Esophagus muscularis mucosa (tissue), 4 donors: ENCODE data around the gene DENND2A. TPM values are rescaled to one million over a fixed set of nuclear protein-coding genes. Genes with fewer than 3 reads are reported as not detected.

Source experiments
- DNase-seq: peaks from one replicate; pipeline ENCODE4 v3.0.0-alpha.2; 2017; ENCODE audit errors: extremely low spot score
- H3K27ac ChIP-seq, 4 donors: fragments of 200-600 bp; sonication (generic); replicated peaks in 1 of 4; 1 replicate in 3 of 4; 2 replicates in 1 of 4; pipeline ENCODE4 v1.5.1; 2016 to 2019; ENCODE audit warnings: mild to moderate bottlenecking in 1 of 4
- H3K27me3 ChIP-seq, 4 donors: fragments of 200-600 bp; sonication (generic); one replicate each; pipeline versions ENCODE4 v1.5.1 to v1.6.0; 2016 to 2019
- H3K36me3 ChIP-seq, 4 donors: fragments of 200-600 bp; sonication (generic); one replicate each; pipeline ENCODE4 v1.5.1; 2016 to 2019
- H3K4me1 ChIP-seq, 4 donors: fragments of 200-600 bp; sonication (generic); one replicate each; pipeline ENCODE4 v1.5.1; 2016 to 2019
- H3K4me3 ChIP-seq, 4 donors: fragments of 200-600 bp; sonication (generic); 1 replicate in 2 of 4; 2 replicates in 2 of 4; pipeline ENCODE4 v1.5.1; 2016 to 2019; ENCODE audit warnings: mild to moderate bottlenecking in 4 of 4, moderate library complexity in 1 of 4
- H3K9me3 ChIP-seq, 4 donors: fragments of 200-600 bp; sonication (generic); 1 replicate in 3 of 4; 2 replicates in 1 of 4; pipeline ENCODE4 v1.5.1; 2016 to 2019
- EP300 ChIP-seq: sonication (generic); formaldehyde crosslinking; IDR thresholded peaks from one replicate; pipeline ENCODE4 v1.6.1; 2017; ENCODE audit warnings: antibody characterized with exemption
- POLR2A ChIP-seq: fragments of 450-650 bp; IDR thresholded peaks from one replicate; pipeline ENCODE4 v1.6.1; 2017; ENCODE audit warnings: antibody characterized with exemption, moderate library complexity, mild to moderate bottlenecking, low read depth
- POLR2AphosphoS5 ChIP-seq, 2 donors: sonication (generic); formaldehyde crosslinking; IDR thresholded peaks; one replicate each; pipeline ENCODE4 v1.6.1; 2017; ENCODE audit warnings: antibody characterized with exemption in 2 of 2
- WGBS: methylation state at CpG from one replicate; pipeline ENCODE4 v1.1.5; 2018; 5-methylcytosine and 5-hydroxymethylcytosine counted together
- intact Hi-C: fragments of 100-400 bp; cut with DNase I; formaldehyde crosslinking; loops from one replicate; pipeline ENCODE4 v1.15.1; 2023
- total RNA-seq, 4 donors: library from RNA; depleted of rRNA; stranded (reverse); fragments of >200 nt; gene quantifications; one replicate each; pipeline versions ENCODE4 v1.1.0 to v1.2.1, GENCODE V29; 2016
- TF ChIP-seq, protein P1 (sequence below), 3 experiments: fragments of 200-600 bp in 2 of 3; fragments of 450-650 bp in 1 of 3; sonication (generic) in 2 of 3; IDR thresholded peaks; one replicate each; pipeline ENCODE4 v1.5.1; 2017 to 2019; ENCODE audit warnings: antibody characterized with exemption in 3 of 3, mild to moderate bottlenecking in 2 of 3, moderate library complexity in 1 of 3

DENND2A gene
- total RNA-seq, 4 donors from 2014 or later, result 46.4 to 77.2 (median 59.2) TPM

DNA sequence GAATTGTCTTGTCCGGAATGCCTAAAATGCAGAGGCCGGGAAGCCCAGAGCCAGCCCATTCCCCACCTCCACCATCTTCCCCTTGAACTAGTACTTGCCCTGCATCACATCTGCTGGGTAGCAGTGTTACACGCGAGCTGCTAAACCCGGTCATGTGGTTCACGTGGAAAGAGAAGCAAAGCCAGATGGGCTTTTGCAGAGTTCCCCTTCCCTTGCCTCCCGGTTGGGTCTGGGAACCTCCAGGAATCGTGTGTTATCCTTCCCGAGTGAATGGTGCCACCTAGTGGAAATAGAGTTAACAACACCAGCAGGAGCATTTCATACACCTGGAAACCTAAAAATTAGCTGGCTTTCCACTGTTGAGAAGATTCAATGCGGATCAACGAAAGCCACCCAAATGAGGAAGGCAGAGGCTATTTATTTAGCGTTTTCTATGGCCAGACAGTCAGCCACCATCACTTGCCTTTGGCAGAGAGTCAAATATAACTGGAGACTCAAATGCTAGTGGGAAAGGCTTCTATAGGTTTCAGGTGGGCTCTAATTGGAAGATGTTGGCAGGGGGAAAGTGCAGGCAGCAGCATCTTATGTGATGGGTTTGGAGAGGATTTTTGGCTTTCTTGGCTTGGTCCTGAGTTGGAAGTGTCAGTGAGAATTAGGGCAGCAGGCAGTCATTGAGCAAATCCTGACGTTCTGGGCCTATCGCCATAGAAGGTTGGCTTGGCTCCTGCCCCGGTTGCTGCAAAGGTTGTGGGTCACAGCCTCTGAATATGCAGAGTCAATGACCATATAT is 12.9 kb upstream of the DENND2A start:
- H3K27ac ChIP-seq, result peak overlapping the region in 3 of 4 donors; percentile 34 to 58 (median 53)
- no peak for DNase-seq
- peaks cover 27 to 37% (median 31%) of the 10 kb centered on the region in 4 donors for H3K4me1 ChIP-seq
- WGBS, result 20% methylated on average over 15 of the region's 15 CpGs
- intact Hi-C loops, result loop anchor here (1.0 to 5.0 kb wide), 2 partner anchors 135 to 176 kb away; partner anchors contain the start of gene MKRN1
- H3K9me3 ChIP-seq, result no peaks in the 10 kb centered on the region
- TF ChIP-seq EP300 (no peak), POLR2A (no peak), POLR2AphosphoS5 (IDR thresholded peaks at IDR 0.05) (peak in 1 of 2 donors; percentile 57)
- TF ChIP-seq, protein P1, sequence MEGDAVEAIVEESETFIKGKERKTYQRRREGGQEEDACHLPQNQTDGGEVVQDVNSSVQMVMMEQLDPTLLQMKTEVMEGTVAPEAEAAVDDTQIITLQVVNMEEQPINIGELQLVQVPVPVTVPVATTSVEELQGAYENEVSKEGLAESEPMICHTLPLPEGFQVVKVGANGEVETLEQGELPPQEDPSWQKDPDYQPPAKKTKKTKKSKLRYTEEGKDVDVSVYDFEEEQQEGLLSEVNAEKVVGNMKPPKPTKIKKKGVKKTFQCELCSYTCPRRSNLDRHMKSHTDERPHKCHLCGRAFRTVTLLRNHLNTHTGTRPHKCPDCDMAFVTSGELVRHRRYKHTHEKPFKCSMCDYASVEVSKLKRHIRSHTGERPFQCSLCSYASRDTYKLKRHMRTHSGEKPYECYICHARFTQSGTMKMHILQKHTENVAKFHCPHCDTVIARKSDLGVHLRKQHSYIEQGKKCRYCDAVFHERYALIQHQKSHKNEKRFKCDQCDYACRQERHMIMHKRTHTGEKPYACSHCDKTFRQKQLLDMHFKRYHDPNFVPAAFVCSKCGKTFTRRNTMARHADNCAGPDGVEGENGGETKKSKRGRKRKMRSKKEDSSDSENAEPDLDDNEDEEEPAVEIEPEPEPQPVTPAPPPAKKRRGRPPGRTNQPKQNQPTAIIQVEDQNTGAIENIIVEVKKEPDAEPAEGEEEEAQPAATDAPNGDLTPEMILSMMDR (IDR thresholded peaks at IDR 0.05), result peak; percentile 79 to 92 (median 90)
- H3K4me3 ChIP-seq, result no peak overlapping the region
- H3K27me3 ChIP-seq, result no peaks in the 10 kb centered on the region
- no peaks in the 10 kb centered on the region for H3K36me3 ChIP-seq

DNA sequence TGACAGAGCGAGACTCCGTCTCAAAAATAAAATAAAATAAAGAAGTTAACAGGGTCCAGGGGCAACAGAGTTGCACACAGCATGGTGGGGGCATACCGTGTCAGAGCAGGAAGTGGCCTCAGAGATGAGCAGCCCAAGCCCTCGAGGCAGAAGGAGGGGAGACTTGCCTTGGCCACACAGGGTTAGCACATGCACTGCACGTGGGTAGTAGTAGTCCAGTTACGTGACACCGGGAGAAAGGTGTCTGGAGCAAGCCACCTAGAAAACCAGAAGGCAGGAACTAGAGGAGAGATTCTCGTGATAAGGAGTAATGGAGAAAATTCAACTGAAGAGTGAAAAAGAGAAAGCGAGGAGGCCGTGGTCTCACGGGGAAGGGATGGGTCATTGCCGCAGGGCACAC is 9.8 kb upstream of the DENND2A start:
- 84% methylated on average over 12 of the region's 12 CpGs for WGBS
- peaks cover 18 to 33% (median 28%) of the 10 kb centered on the region in 4 donors for H3K4me1 ChIP-seq
- H3K4me3 ChIP-seq, result no peak overlapping the region
- intact Hi-C loops, result loop anchor here (5.0 kb wide), 1 partner anchor 173 kb away; the partner anchor contains the start of gene MKRN1
- DNase-seq, result no peak
- no peak for TF ChIP-seq POLR2A
- no peak for TF ChIP-seq EP300
- TF ChIP-seq, protein P1 (IDR thresholded peaks at IDR 0.05), result no peak
- TF ChIP-seq POLR2AphosphoS5 (IDR thresholded peaks at IDR 0.05), result no peak
- no peaks in the 10 kb centered on the region for H3K36me3 ChIP-seq
- no peaks in the 10 kb centered on the region for H3K9me3 ChIP-seq
- no peak overlapping the region for H3K27ac ChIP-seq
- no peaks in the 10 kb centered on the region for H3K27me3 ChIP-seq

DNA sequence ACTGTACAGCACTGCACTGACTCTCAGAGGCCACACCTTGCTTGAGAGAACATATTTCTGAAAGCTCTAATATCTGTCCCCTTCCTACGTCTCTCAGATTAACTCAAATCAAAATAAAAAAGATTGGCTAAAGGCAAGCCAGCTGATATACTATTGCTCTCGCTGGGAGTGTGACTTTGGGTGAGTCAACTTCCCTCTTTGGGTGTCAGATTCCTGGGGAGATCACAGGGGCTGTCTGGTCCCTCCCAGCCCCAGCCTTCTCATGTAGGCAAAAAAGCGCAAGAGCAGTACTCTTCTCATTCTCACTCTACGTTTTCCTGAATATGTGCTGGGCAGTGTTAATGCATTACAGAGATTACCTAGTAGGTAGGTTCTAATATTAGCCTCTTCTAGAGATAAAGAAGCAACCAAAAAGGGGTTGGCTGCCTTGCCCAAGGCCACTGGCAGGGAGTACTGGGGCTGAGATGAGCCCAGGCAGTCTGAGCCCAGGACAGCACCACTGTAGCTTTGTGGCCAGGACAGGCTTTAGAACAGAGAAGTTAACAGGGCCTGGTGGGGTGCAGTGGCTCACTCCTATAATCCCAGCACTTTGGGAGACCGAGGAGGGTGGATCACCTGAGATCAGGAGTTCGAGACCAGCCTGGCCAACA is 9.1 kb upstream of the DENND2A start:
- no peak for TF ChIP-seq POLR2AphosphoS5 (IDR thresholded peaks at IDR 0.05)
- no peak overlapping the region for H3K4me3 ChIP-seq
- intact Hi-C loops, result loop anchor here (5.0 kb wide), 1 partner anchor 172 kb away; the partner anchor contains the start of gene MKRN1
- H3K27ac ChIP-seq, result no peak overlapping the region
- peaks cover 18 to 33% (median 28%) of the 10 kb centered on the region in 4 donors for H3K4me1 ChIP-seq
- DNase-seq, result no peak
- no peaks in the 10 kb centered on the region for H3K36me3 ChIP-seq
- no peaks in the 10 kb centered on the region for H3K27me3 ChIP-seq
- no peaks in the 10 kb centered on the region for H3K9me3 ChIP-seq
- 84% methylated on average over 6 of the region's 6 CpGs for WGBS

- Histone ChIP-seq H3K36me3 (no peaks in the 10 kb centered on the region), H3K27me3 (no peaks in the 10 kb centered on the region), H3K4me3 (no peak overlapping the region), H3K9me3 (no peaks in the 10 kb centered on the region), H3K27ac (peak overlapping the region; percentile 18 to 59 (median 46)), H3K4me1 (peaks cover 6 to 34% (median 29%) of the 10 kb centered on the region in 4 donors)
- no peak for DNase-seq
- WGBS, result 22% methylated on average over 8 of the region's 8 CpGs
- intact Hi-C loops, result no loop called here
- TF ChIP-seq, protein P1 (IDR thresholded peaks at IDR 0.05), result peak; percentile 44 to 67 (median 64)
- TF ChIP-seq POLR2AphosphoS5 (IDR thresholded peaks at IDR 0.05) (peak in 1 of 2 donors; percentile 15), POLR2A (no peak), EP300 (no peak)
Observed at GRCh38 chr7:140646931-140647647, 6.5 kb upstream of the DENND2A start.
